HG02970 (cell line): ENCODE measurements around the gene ECE1.

ENCODE experiments used
- ATAC-seq: cut with Tn5 transposase; IDR thresholded peaks from one replicate; pipeline ENCODE4 v1.9.1; 2021; ENCODE audit warnings: mild to moderate bottlenecking, moderate library complexity, moderate number of reproducible peaks; ENCODE audit not compliant: unreplicated experiment, low FRiP score

ECE1 gene

GRCh38 chr1:21270086-21270689 lies 20.1 kb downstream of the ECE1 start:
- no peak for ATAC-seq

- ATAC-seq, result no peak
These were observed 20.7 kb downstream of the ECE1 start for GRCh38 chr1:21269461-21270085.

GRCh38 chr1:21268281-21269239 lies 21.7 kb downstream of the ECE1 start:
- ATAC-seq, result no peak

- ATAC-seq, result no peak
These were observed 22.8 kb downstream of the ECE1 start for GRCh38 chr1:21267191-21268077.

- ATAC-seq, result no peak
These were observed 24.0 kb downstream of the ECE1 start for GRCh38 chr1:21266119-21266774.

GRCh38 chr1:21265644-21266043 lies 24.6 kb downstream of the ECE1 start:
- no peak for ATAC-seq

- ATAC-seq, result no peak
These were observed 25.4 kb downstream of the ECE1 start for GRCh38 chr1:21264898-21265297.

- ATAC-seq, result no peak
These were observed 26.5 kb downstream of the ECE1 start for GRCh38 chr1:21263653-21264225.

- ATAC-seq, result no peak
These were observed 27.2 kb downstream of the ECE1 start for GRCh38 chr1:21263052-21263429.

GRCh38 chr1:21262293-21263051 lies 27.8 kb downstream of the ECE1 start:
- ATAC-seq, result no peak

- ATAC-seq, result no peak
These were observed 28.5 kb downstream of the ECE1 start for GRCh38 chr1:21261551-21262292.

GRCh38 chr1:21260405-21261125 lies 29.7 kb downstream of the ECE1 start:
- no peak for ATAC-seq

- no peak for ATAC-seq
These were observed 30.8 kb downstream of the ECE1 start for GRCh38 chr1:21259316-21260076.

- ATAC-seq, result no peak
These were observed 31.7 kb downstream of the ECE1 start for GRCh38 chr1:21258331-21259134.

- no peak for ATAC-seq
These were observed 32.7 kb downstream of the ECE1 start for GRCh38 chr1:21257431-21258135.
